ENCODE measurements around the gene SENP5.

- TF ChIP-seq, protein P1, sequence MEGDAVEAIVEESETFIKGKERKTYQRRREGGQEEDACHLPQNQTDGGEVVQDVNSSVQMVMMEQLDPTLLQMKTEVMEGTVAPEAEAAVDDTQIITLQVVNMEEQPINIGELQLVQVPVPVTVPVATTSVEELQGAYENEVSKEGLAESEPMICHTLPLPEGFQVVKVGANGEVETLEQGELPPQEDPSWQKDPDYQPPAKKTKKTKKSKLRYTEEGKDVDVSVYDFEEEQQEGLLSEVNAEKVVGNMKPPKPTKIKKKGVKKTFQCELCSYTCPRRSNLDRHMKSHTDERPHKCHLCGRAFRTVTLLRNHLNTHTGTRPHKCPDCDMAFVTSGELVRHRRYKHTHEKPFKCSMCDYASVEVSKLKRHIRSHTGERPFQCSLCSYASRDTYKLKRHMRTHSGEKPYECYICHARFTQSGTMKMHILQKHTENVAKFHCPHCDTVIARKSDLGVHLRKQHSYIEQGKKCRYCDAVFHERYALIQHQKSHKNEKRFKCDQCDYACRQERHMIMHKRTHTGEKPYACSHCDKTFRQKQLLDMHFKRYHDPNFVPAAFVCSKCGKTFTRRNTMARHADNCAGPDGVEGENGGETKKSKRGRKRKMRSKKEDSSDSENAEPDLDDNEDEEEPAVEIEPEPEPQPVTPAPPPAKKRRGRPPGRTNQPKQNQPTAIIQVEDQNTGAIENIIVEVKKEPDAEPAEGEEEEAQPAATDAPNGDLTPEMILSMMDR (conservative IDR thresholded peaks at IDR 0.05; ENCODE audit: low read length), result no peak
- TF ChIP-seq EZH2phosphoT487 (IDR thresholded peaks at IDR 0.05; ENCODE audit: borderline replicate concordance), result no peak
Observed at GRCh38 chr3:196969134-196969659, 101.5 kb downstream of the SENP5 start.

Measured in Loucy (cell line).